Subcutaneous adipose tissue (tissue), 4 donors: ENCODE results near the gene HADH. TPM values are rescaled to one million over a fixed set of nuclear protein-coding genes. Genes with fewer than 3 reads are reported as not detected.

Experiments
- CTCF ChIP-seq: fragments of 450-650 bp; IDR thresholded peaks from one replicate; pipeline ENCODE4 v1.5.1; 2016; ENCODE audit warnings: low read depth, mild to moderate bottlenecking, control low read depth, antibody characterized with exemption, moderate library complexity
- total RNA-seq, 4 donors: library from RNA; depleted of rRNA; stranded (reverse); fragments of >200 nt; gene quantifications; one replicate each; pipeline ENCODE4 v1.1.0, GENCODE V29; 2016

Gene HADH
- total RNA-seq, 4 donors from 2014 or later, result 184 to 303 (median 188) TPM

DNA sequence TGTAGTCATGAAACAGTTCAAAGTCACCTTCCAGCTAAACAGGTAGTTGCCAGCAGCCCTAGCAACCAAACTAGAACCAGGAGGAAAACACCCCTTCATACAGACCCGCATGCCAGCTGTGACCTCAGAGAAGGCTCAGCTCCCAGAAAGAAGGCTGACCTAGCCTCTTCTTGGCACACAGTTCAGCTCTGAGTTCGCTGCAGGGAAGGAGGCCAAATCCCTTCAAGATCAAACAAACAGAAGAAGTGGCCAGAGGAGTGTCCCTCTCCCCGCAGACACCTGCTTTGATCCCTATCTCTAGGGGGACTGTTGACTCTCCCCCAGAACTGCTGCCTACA, 56.0 kb downstream of the HADH start:
- no peak for TF ChIP-seq CTCF

GRCh38 chr4:108047199-108047598, 57.5 kb downstream of the HADH start:
- no peak for TF ChIP-seq CTCF

- no peak for TF ChIP-seq CTCF
Observed at GRCh38 chr4:108048157-108048556, 58.5 kb downstream of the HADH start.

- TF ChIP-seq CTCF, result no peak
Observed at GRCh38 chr4:108048997-108049396, 59.3 kb downstream of the HADH start.

- TF ChIP-seq CTCF, result no peak
Observed at GRCh38 chr4:108049406-108049805, 59.7 kb downstream of the HADH start.

DNA sequence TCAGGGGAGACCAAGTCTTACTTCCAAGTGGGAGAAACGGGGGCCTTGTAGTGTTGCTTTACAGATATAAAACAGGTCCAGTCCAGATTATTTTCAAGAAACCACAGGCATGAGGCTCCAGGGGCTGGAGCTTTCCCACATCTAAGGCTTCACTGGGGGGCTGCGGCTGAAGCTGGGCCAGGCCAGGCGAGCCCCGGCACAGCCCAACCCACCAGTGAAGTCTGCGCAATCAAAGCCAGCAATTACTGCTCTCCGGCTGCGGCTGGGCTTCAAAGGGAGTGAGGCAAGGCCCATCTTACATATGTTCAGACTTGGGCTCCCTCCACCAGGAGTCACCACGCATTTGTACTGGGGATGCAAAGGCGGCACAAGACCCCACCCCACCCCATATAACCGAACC, 61.7 kb downstream of the HADH start:
- TF ChIP-seq CTCF, result no peak

GRCh38 chr4:108052558-108053120, 63.0 kb downstream of the HADH start:
- TF ChIP-seq CTCF, result no peak
